Neural progenitor cell (in vitro differentiated cells): Measurements from ENCODE around the gene PLPPR3. TPM values are rescaled to one million over a fixed set of nuclear protein-coding genes. Genes with fewer than 3 reads are reported as not detected.
A peak's percentile ranks its signal among the peaks of the same experiment; 100 is the strongest.

Source experiments
- DNase-seq: peaks from one replicate; pipeline ENCODE4 v3.0.0-alpha.2; 2016; ENCODE audit warnings: low spot score
- H2AFZ ChIP-seq: fragments of 200-600 bp; sonication (generic); replicated peaks from 2 replicates; pipeline ENCODE4 v1.6.1; 2016; ENCODE audit warnings: antibody characterized with exemption
- H3F3A ChIP-seq: fragments of 200-600 bp; sonication (generic); 2 replicates; pipeline ENCODE4 v1.6.1; 2016; ENCODE audit warnings: antibody characterized with exemption, low read depth
- H3K27ac ChIP-seq: fragments of 200-600 bp; sonication (generic); 2 replicates; pipeline ENCODE4 v1.5.1; 2016; ENCODE audit warnings: mild to moderate bottlenecking
- H3K27me3 ChIP-seq: fragments of 200-600 bp; sonication (generic); 2 replicates; pipeline ENCODE4 v1.6.1; 2016; ENCODE audit warnings: mild to moderate bottlenecking, moderate library complexity
- H3K36me3 ChIP-seq: fragments of 200-600 bp; sonication (generic); 2 replicates; pipeline ENCODE4 v1.5.1; 2016
- H3K4me1 ChIP-seq: fragments of 200-600 bp; sonication (generic); 2 replicates; pipeline ENCODE4 v1.6.1; 2016; ENCODE audit warnings: mixed run types
- H3K4me2 ChIP-seq: fragments of 200-600 bp; sonication (generic); 2 replicates; pipeline ENCODE4 v1.6.1; 2016
- H3K4me3 ChIP-seq: fragments of 200-600 bp; sonication (generic); 2 replicates; pipeline ENCODE4 v1.5.1; 2016
- H3K79me2 ChIP-seq: fragments of 200-600 bp; sonication (generic); 2 replicates; pipeline ENCODE4 v1.6.1; 2016; ENCODE audit warnings: low read depth
- H3K9ac ChIP-seq: fragments of 200-600 bp; sonication (generic); 2 replicates; pipeline ENCODE4 v1.6.1; 2016
- H3K9me3 ChIP-seq: fragments of 200-600 bp; sonication (generic); 2 replicates; pipeline ENCODE4 v1.5.1; 2016; ENCODE audit warnings: low read depth
- H4K20me1 ChIP-seq: fragments of 200-600 bp; sonication (generic); 2 replicates; pipeline ENCODE4 v1.6.1; 2016; ENCODE audit warnings: low read depth
- H3K27ac Mint-ChIP-seq: 3 replicates; pipeline ENCODE4 v1.8.0; 2021; ENCODE audit warnings: mixed read lengths
- H3K27me3 Mint-ChIP-seq: 2 replicates; pipeline ENCODE4 v1.8.0; 2022; ENCODE audit warnings: low read depth, mild to moderate bottlenecking, inconsistent platforms, moderate library complexity, mixed read lengths; ENCODE audit not compliant: insufficient read depth
- H3K36me3 Mint-ChIP-seq: 3 replicates; pipeline ENCODE4 v1.8.0; 2021; ENCODE audit warnings: mixed read lengths
- H3K4me1 Mint-ChIP-seq: 3 replicates; pipeline ENCODE4 v1.8.0; 2021; ENCODE audit warnings: mixed read lengths
- H3K4me3 Mint-ChIP-seq: 3 replicates; pipeline ENCODE4 v1.8.0; 2021; ENCODE audit warnings: mild to moderate bottlenecking, moderate library complexity, mixed read lengths
- H3K9me3 Mint-ChIP-seq: 3 replicates; pipeline ENCODE4 v1.8.0; 2020; ENCODE audit warnings: mixed read lengths
- CTCF ChIP-seq: fragments of 200-600 bp; sonication (generic); IDR thresholded peaks from 2 replicates; pipeline ENCODE4 v1.5.1; 2017; ENCODE audit warnings: antibody characterized with exemption, mild to moderate bottlenecking
- EZH2 ChIP-seq: fragments of 200-600 bp; sonication (generic); IDR thresholded peaks from 2 replicates; pipeline ENCODE4 v1.6.1; 2017; ENCODE audit warnings: antibody characterized with exemption, mild to moderate bottlenecking, moderate library complexity
- EZH2phosphoT487 ChIP-seq: fragments of 200-600 bp; sonication (generic); IDR thresholded peaks from 2 replicates; pipeline ENCODE4 v1.6.1; 2017; ENCODE audit warnings: antibody characterized with exemption
- total RNA-seq: library from RNA; depleted of rRNA; stranded (reverse); fragments of >200 nt; gene quantifications from 2 replicates; pipeline ENCODE4 v1.2.3, GENCODE V29; 2015; ENCODE audit warnings: low replicate concordance

PLPPR3 gene
- total RNA-seq, 1 donor from 2014 or later = 15.6 TPM

GRCh38 chr19:825897-826644, 4.3 kb upstream of the PLPPR3 start:
- no peak overlapping the region for H3K4me3 Mint-ChIP-seq
- H3K4me1 Mint-ChIP-seq = peaks cover 10% of the 10 kb centered on the region
- Histone ChIP-seq H3K27me3 (no peaks in the 10 kb centered on the region), H3K36me3 (no peaks in the 10 kb centered on the region), H4K20me1 (no peaks in the 10 kb centered on the region), H3K79me2 (peaks cover 7% of the 10 kb centered on the region), H3K9me3 (no peaks in the 10 kb centered on the region), H3K4me2 (no peak overlapping the region), H3K27ac (no peak overlapping the region), H3F3A (peaks cover 16% of the 10 kb centered on the region), H3K9ac (no peak overlapping the region), H3K4me3 (no peak overlapping the region), H3K4me1 (peaks cover 16% of the 10 kb centered on the region), H2AFZ (no peak overlapping the region)
- no peaks in the 10 kb centered on the region for H3K36me3 Mint-ChIP-seq
- DNase-seq = no peak
- TF ChIP-seq EZH2phosphoT487 = no peak
- no peak for TF ChIP-seq EZH2
- no peak for TF ChIP-seq CTCF
- no peak overlapping the region for H3K27ac Mint-ChIP-seq
- H3K9me3 Mint-ChIP-seq = no peaks in the 10 kb centered on the region
- H3K27me3 Mint-ChIP-seq = peaks cover 8% of the 10 kb centered on the region

DNA sequence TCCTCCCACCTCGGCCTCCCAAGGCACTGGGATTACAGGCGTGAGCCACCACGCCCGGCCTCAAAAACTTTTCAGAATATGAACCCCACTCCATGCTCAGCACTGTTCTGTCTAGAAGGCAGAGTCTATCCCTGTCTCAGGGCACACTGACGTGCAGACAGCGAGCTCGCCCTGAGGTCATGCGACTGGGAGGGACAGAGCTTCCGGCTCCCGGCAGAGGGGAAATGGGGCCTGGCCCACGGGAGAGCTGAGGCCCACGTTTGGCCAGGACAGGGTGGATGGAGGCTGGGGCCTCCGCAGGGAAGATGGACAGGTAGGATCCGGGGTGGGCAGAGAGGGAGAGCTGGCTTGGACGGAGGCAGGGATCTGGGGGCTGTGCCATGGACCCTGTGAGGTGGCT, 3.1 kb upstream of the PLPPR3 start:
- Histone ChIP-seq H3F3A (peaks cover 22% of the 10 kb centered on the region), H3K27me3 (no peaks in the 10 kb centered on the region), H3K4me2 (no peak overlapping the region), H3K9me3 (no peaks in the 10 kb centered on the region), H3K36me3 (no peaks in the 10 kb centered on the region), H2AFZ (no peak overlapping the region), H3K27ac (no peak overlapping the region), H4K20me1 (peaks cover 10% of the 10 kb centered on the region), H3K4me3 (no peak overlapping the region), H3K4me1 (peaks cover 16% of the 10 kb centered on the region), H3K9ac (no peak overlapping the region), H3K79me2 (peaks cover 19% of the 10 kb centered on the region)
- Mint-ChIP-seq H3K4me3 (no peak overlapping the region), H3K36me3 (no peaks in the 10 kb centered on the region), H3K9me3 (no peaks in the 10 kb centered on the region), H3K27me3 (peaks cover 10% of the 10 kb centered on the region), H3K4me1 (peaks cover 12% of the 10 kb centered on the region), H3K27ac (no peak overlapping the region)
- DNase-seq = no peak
- TF ChIP-seq EZH2 (no peak), EZH2phosphoT487 (no peak), CTCF (no peak)

- H3K27ac Mint-ChIP-seq = peak overlapping the region; percentile 78
- peaks cover 16% of the 10 kb centered on the region for H3K4me1 ChIP-seq
- H3K36me3 ChIP-seq = no peaks in the 10 kb centered on the region
- H4K20me1 ChIP-seq = peaks cover 17% of the 10 kb centered on the region
- peaks cover 31% of the 10 kb centered on the region for H3K79me2 ChIP-seq
- no peaks in the 10 kb centered on the region for H3K36me3 Mint-ChIP-seq
- peak overlapping the region; percentile 43 for H3K4me2 ChIP-seq
- H3K27me3 Mint-ChIP-seq = peaks cover 9% of the 10 kb centered on the region
- no peaks in the 10 kb centered on the region for H3K27me3 ChIP-seq
- peak; percentile 45 for DNase-seq
- no peak overlapping the region for H3K9ac ChIP-seq
- H3K9me3 ChIP-seq = no peaks in the 10 kb centered on the region
- no peak overlapping the region for H3K4me3 ChIP-seq
- no peaks in the 10 kb centered on the region for H3K9me3 Mint-ChIP-seq
- H2AFZ ChIP-seq = peak overlapping the region; percentile 26
- peaks cover 16% of the 10 kb centered on the region for H3K4me1 Mint-ChIP-seq
- no peak for TF ChIP-seq EZH2
- no peak for TF ChIP-seq EZH2phosphoT487
- no peak for TF ChIP-seq CTCF
- H3F3A ChIP-seq = peaks cover 23% of the 10 kb centered on the region
- no peak overlapping the region for H3K27ac ChIP-seq
- peak overlapping the region; percentile 83 for H3K4me3 Mint-ChIP-seq
Measured at GRCh38 chr19:823565-824121, 1.9 kb upstream of the PLPPR3 start.
